Kidney capillary endothelial cell (primary cell): ENCODE measurements around the gene TMEM255B.
"Not testable (repeated sequence)": the region's sequence is repeated elsewhere in the genome, so short reads cannot be mapped to it uniquely, and the experiment has no call there.

Source experiments
- DNase-seq: peaks from one replicate; pipeline ENCODE4 v3.0.0-alpha.2; 2018; ENCODE audit warnings: low spot score

The TMEM255B gene

DNA sequence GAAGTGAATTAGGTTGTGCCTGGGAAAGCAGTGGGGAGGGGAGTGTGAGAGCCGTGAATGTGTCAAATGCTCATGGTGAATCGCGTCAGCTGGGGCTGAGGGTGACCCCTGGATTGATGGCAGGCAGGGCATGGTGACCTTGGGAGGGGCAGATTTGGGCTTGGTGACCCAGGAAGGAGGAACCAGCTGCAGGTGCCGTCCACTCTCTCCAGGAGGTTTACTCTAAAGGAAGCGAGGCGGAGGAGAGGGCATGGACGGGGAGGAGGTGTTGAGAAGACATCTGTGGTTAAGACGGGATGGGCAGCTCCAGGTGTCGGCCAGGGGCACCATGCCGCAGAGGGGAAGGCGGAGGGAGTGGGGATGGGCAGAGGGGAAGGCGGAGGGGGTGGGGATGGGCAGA lies 28.7 kb downstream of the TMEM255B start:
- DNase-seq, result no peak

DNA sequence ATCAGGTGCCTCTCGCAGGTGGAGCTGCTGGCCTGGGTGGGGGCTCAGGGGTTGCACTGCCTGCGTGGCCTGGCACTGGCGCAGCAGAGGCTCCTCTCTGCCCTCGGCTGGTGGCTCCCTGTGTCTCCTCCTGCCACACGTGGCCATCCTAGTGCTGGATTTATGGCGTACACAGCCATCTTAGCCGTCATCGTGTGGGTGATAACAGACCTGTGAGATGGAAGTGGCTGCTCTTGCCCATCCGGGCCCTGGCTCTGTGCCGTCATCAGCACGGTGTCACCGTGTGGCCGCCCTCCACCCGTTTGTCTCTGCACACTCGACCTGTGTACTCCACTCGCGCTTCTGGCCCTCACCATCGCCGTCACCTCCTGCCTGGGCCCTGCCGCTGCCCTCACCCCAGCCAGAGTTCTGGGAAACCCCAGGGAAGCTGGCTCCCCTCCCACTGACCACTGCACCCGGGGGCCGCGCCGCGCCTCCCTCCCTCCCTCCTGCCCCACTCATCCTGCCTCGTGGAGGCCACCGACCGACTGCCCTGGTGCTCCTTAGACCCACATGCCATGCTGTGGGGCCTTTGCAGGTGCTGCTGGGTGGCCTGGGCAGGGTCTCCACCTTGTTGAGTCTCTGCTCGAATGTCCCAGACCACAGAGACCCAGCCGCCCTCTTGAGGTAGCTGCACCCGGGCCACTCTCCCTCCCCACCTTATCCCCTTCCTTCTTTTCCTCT lies 29.5 kb downstream of the TMEM255B start:
- no peak for DNase-seq

DNA sequence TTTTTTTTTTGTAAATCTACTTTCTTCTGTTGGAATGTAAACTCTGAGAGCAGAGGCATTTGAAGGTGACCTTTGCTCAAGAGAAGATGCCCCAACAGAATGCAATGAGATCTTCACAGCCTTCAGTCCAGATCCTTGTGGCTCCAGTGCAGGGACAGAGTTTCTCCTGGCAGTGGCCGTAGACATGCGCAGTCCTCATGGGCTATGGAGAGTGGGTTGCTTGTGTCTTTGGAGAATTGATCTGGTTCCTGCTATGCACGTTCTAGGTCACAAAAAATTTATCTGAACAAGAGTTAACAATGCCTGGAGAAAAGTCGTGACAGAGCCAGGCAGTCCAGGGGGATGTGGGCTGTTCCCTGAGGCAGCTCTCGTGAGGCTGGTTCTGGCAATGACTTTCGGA lies 30.1 kb downstream of the TMEM255B start:
- DNase-seq, result no peak

DNA sequence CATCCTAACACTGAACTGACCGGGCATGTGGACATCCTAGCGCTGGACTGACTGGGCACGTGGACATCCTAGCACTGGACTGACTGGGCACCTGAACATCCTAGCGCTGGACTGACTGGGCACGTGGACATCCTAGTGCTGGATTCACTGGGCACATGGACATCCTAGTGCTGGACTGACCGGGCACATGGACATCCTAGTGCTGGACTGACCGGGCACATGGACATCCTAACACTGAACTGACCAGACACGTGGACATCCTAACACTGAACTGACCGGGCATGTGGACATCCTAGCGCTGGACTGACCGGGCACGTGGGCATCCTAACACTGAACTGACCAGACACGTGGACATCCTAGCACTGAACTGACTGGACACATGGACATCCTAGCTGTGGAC lies 30.9 kb downstream of the TMEM255B start:
- not testable (repeated sequence) for DNase-seq

DNA sequence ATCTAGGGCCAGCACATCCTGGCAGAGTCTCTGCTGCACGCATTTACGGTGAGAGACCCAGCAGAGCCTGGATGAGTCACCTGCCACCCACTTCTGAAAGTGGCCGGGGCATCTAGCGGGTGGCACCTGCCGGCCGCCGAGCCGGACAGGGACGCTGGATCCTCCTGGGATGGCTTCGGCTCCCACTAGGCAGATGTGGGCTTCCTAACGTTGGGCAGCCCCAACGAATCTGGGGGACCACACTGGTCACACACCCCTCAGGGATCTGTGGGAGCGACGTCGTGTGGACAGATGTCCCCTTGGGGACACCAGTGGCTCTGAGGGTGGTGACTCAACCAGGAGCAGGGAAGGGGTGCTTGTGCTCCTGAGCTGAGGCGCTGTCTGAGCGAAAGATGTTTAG lies 32.2 kb downstream of the TMEM255B start:
- no peak for DNase-seq

DNA sequence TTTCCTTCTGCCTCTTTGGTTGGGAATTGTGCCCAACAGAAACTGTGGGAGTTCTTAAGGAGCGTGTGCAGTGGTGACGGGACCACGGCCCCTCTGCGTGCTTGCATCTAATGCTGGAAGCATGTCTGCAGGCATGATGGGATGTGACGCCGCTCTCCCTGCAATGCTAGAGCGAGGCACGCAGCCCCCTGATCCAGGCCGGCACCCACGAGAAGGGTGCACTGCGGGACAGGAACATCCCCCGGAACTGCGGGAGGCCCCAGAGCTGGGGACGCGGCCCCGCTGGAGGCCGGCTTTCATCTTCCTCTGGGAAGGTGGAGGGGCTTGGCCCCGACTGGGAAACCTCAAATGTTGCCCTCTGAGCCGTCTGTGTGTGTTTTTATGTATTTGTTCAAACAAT lies 32.7 kb downstream of the TMEM255B start:
- DNase-seq, result no peak

- DNase-seq, result no peak
Measured at GRCh38 chr13:113792236-113792770, 33.3 kb downstream of the TMEM255B start.

GRCh38 chr13:113792886-113793717 lies 34.1 kb downstream of the TMEM255B start:
- no peak for DNase-seq

GRCh38 chr13:113793718-113794085 lies 34.7 kb downstream of the TMEM255B start:
- DNase-seq, result no peak

DNA sequence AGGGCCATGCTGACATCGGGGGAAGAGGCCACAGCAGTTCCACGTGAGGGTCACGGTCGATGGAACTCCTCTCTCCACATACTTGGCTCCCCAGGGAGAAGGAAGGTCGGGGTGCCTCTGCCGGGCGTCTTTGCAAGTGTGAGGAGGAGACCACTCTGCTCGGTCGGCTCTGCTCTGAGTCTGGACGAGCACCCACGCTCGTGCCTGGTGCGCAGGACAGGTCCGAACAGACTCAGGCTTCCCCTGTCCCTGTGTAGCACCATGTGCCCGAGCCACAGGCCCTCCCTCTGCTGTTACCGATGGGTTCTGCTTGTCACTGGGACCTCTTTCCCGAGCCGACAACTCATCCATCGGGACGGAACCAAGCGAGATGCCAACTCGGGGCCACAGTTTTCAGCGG lies 35.1 kb downstream of the TMEM255B start:
- no peak for DNase-seq

- DNase-seq, result no peak
Measured at GRCh38 chr13:113794764-113795173, 35.7 kb downstream of the TMEM255B start.

GRCh38 chr13:113795362-113795761 lies 36.3 kb downstream of the TMEM255B start:
- DNase-seq, result not testable (repeated sequence)

- no peak for DNase-seq
Measured at GRCh38 chr13:113796211-113796963, 37.4 kb downstream of the TMEM255B start.

DNA sequence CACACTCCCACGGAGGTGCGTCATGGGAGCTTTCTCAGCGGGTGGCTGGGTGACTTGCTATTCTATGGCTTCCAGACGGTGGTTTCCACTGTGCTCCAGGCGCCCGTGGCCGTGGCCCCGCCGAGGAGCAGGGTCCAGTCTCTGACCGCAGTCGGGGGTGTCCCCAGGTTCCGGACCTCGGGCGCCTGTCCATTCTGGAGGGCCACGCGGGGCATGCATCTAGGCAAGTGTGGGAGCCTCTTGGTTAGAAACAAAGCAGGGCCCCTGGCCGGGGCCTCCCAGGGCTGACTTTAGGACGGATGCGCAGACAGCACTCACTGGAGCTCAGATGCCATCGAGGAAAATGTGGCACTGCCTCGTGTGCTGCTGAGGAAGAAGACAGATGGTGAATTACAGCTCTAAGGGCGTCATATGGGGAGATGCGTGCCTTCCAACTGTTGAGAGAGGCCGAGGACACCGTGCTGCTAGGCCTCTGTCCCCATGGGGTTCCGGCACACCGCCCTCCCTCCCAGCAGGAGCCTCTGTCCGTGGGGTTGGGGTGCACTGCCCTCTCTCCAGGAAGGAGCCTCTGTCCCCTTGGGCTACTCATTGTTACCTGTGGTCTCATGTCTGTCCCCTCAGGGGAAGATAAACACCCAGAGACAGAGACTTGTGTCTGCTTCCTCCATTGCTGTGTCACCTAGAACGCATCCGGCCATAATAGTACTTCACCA lies 38.1 kb downstream of the TMEM255B start:
- DNase-seq, result no peak

DNA sequence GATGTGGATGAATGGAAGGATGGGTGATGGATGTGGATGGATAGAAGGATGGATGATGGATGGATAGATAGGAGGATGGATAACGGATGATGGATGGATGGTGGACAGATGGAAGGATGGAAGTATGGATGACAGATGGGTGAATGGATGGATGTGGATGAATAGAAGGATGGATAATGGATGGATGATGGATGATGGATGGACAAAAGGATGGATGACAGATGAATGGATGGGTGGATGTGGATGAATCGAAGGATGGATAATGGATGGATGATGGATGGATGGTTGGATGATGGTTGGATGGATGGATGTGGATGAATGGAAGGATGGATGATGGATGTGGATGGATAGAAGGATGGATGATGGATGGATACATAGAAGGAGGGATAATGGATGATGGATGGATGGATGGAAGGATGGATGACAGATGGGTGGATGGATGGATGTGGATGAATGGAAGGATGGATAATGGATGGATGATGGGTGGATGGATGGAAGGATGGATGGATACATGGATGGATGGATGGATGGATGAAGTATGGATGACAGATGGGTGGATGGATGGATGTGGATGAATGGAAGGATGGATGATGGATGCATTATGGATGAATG lies 39.3 kb downstream of the TMEM255B start:
- no peak for DNase-seq

DNA sequence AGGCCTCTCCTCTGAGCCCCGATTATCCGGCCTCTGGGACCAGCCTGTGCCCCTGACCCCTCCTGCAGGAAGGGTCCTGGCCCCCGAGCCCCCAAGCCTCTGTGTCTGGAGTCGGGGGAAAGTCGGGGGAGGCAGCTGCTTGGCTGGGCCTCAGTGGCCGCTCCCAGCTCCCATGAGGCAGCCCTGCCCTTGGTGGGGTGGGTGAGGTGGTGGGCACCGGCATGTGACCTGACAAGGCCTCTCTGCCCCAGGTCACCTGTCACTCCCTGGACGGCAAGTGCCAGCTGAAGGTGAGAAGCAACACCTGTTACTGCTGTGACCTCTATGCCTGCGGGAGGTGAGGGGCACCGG lies 41.5 kb downstream of the TMEM255B start:
- DNase-seq, result no peak

GRCh38 chr13:113801289-113801961 lies 42.4 kb downstream of the TMEM255B start:
- DNase-seq, result no peak

DNA sequence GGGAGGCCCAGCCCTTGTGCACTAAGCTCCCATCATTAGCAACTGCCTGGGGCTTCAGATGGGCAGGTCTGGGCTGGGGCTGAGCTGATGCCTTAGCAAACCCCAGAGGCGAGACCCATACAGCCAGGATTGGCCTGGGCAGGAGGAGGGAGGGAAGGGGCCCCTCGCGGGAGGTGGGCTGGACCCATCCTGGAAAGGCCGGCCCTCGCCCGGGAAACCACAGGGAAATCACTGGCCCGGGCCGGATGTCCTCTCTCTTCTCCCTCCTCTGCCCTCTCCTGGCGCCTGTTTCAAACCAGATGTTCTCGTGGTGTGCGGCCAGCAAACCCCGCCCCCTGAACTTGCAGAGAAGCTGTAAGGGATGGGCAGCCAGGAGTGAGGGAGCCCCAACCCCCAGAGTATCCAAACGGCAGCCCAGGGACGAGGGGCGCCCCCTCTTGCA lies 43.1 kb downstream of the TMEM255B start:
- DNase-seq, result no peak

DNA sequence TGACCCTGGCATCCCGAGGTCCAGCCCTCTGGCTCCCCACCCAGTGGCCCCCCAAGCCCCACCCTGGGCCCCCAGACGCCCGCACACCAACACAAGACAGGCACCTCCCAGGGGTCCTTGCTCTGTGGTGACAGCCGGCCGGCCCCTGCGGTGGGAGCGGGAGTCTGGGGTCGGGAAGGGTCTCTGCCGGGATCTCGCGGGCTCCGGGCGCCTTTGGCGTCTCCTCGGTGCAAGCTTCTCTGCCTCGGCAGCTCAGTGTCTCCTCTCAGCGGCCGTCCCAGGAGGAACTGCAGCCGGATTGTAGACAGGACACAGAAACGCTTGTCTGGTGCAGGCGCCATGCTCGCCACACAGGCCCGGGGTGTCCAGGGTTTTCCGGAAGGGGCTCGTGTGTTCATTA lies 43.7 kb downstream of the TMEM255B start:
- DNase-seq, result no peak

DNA sequence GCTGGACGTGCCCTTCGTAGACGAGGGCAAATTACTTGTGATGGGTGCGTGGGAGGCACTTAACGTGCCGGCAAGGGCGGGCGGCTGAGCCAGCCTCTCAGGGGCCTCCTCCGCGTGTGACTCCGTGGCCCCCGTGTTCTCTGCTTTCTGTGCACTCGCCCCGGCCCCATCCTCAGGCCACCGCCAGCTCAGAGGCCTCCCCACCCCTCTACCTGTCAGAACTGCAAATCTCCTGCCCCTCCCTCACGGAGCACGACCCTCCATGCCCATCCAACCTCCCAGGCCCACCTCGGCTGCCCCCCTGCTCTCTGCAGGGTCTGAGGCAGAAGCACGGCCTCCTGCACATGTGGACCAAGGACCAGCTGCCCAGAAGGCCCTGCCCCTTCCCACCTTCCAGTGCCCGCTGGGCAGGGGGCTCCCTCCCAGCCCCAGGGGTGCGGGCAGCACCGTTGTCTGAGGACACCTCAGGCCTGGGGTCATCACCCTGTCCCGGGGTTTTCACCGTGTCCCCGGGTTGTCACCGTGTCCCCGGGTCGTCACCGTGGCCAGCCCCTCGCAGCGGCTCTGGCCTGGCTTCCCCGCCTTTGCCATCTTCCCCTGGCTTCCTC lies 44.5 kb downstream of the TMEM255B start:
- DNase-seq, result no peak
